ENCODE data around the gene HMMR. TPM values are rescaled to one million over a fixed set of nuclear protein-coding genes. Genes with fewer than 3 reads are reported as not detected.

Gene HMMR
- total RNA-seq, 1 experiment from 2014 or later: 54.9 TPM

- Histone ChIP-seq H3K27ac (ENCODE audit: low read depth, low read length) (no peak overlapping the region), H3K4me2 (ENCODE audit: low read length) (no peak overlapping the region), H3K9me3 (ENCODE audit: control insufficient read depth in 1 of 2, insufficient read depth in 1 of 2, low read depth in 1 of 2, low read length in 2 of 2) (no peaks in the 10 kb centered on the region), H3K79me2 (ENCODE audit: insufficient read depth, low read length) (no peaks in the 10 kb centered on the region), H3K27me3 (ENCODE audit: insufficient read depth, low read length) (no peaks in the 10 kb centered on the region), H3K9ac (ENCODE audit: low read length) (no peak overlapping the region), H2AFZ (ENCODE audit: low read depth, low read length, poor library complexity, severe bottlenecking) (no peak overlapping the region), H3K4me1 (ENCODE audit: control insufficient read depth in 1 of 2, insufficient read depth in 2 of 2, low read length in 2 of 2) (no peaks in the 10 kb centered on the region), H3K36me3 (ENCODE audit: control insufficient read depth in 1 of 2, insufficient read depth in 2 of 2, low read length in 2 of 2) (no peaks in the 10 kb centered on the region), H3K4me3 (replicated peaks in 1 of 2; ENCODE audit: low read depth in 1 of 2, low read length in 2 of 2) (no peak overlapping the region), H3K9me2 (ENCODE audit: insufficient read depth) (no peaks in the 10 kb centered on the region; the same call in 1 of the 2 replicates), H4K20me1 (ENCODE audit: insufficient read depth) (no peaks in the 10 kb centered on the region)
- CTCF ChIA-PET: no interaction called here
- RAD21 ChIA-PET (ENCODE audit: low non-redundant PET in 1 of 2, low total read pairs in 2 of 2, uncharacterized antibody in 2 of 2, unreplicated experiment in 2 of 2): no interaction called here
- ATAC-seq: no peak
- intact Hi-C loops (cut with micrococcal nuclease): no loop called here
- no peak for DNase-seq (ENCODE audit: low read depth, low spot score)
- no TSS peak for BruUV-seq (replicated peaks)
- POLR2A ChIA-PET: no interaction called here
- TF ChIP-seq CTCF (IDR thresholded peaks at IDR 0.05 in 2 of 3, conservative IDR thresholded peaks at IDR 0.05 in 1 of 3; ENCODE audit: borderline replicate concordance in 1 of 3, insufficient read depth in 1 of 3, low read depth in 2 of 3, low read length in 2 of 3) (no peak), FOSL1 (IDR thresholded peaks at IDR 0.05; ENCODE audit: low read depth) (no peak), TCF7L2 (IDR thresholded peaks at IDR 0.05; ENCODE audit: borderline replicate concordance, extremely low read depth, insufficient read depth, insufficient read length) (no peak), ZNF274 (IDR thresholded peaks at IDR 0.05; ENCODE audit: low read depth, low read length) (no peak), SP1 (IDR thresholded peaks at IDR 0.05; ENCODE audit: low read depth) (no peak), EZH2 (IDR thresholded peaks at IDR 0.05) (no peak), POLR2AphosphoS5 (IDR thresholded peaks at IDR 0.05; ENCODE audit: low read depth, low read length) (no peak), ZFX (IDR thresholded peaks at IDR 0.05) (no peak), REST (IDR thresholded peaks at IDR 0.05; ENCODE audit: low read depth) (no peak), SIN3A (IDR thresholded peaks at IDR 0.05; ENCODE audit: low read depth) (no peak), RAD21 (IDR thresholded peaks at IDR 0.05; ENCODE audit: low read depth) (no peak), EZH2phosphoT487 (IDR thresholded peaks at IDR 0.05; ENCODE audit: borderline replicate concordance) (no peak), MAX (IDR thresholded peaks at IDR 0.05) (no peak), ATF3 (IDR thresholded peaks at IDR 0.05) (no peak), ELF1 (IDR thresholded peaks at IDR 0.05; ENCODE audit: borderline replicate concordance, low read depth) (no peak), EGR1 (IDR thresholded peaks at IDR 0.05; ENCODE audit: low read depth) (no peak), CBX3 (IDR thresholded peaks at IDR 0.05; ENCODE audit: low read depth) (no peak), ZBTB33 (IDR thresholded peaks at IDR 0.05; ENCODE audit: extremely low read depth, insufficient replicate concordance, low read length) (no peak), YY1 (IDR thresholded peaks at IDR 0.05; ENCODE audit: extremely low read depth, insufficient replicate concordance, low read depth, low read length) (no peak)
Observed at GRCh38 chr5:163532171-163533084, 72.0 kb downstream of the HMMR start.
